NCI-H226 (cell line): Measurements from ENCODE around the gene EEF1A1.

ENCODE experiments used
- DNase-seq: peaks from one replicate; pipeline ENCODE4 v3.0.0-alpha.2; 2015

Gene EEF1A1

DNA sequence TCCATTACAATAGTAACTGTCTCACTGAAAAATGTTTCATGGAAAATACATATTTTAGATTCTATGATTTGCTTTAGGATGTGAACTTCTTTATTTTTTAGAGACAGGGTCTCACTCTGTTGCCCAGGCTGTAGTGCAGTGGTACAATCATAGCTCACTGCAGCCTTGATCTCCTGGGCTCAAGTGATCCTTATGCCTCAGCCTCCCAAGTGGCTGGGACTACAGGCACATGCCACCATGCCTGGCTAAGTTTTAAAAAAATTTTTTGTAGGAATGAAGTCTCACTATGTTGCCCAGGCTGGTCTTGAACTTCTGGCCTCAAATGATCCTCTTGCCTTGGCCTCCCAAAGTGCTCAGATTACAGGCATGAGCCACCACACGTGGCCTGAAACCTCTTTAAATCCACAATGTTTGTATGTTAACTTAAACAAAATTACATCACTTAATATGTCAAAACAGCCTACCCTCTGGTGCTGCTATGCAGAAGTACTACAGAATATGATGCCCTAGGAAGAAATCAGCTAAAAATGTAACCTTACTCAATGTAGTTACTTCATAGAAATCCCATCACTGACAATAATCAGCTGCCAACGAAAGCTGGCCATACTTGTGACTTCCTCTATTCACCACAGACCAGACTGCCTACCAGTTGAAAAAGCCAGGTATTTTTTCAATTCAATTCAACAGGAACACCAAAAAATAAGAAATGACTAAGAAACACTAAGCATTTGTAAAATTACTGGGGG lies 17.6 kb downstream of the EEF1A1 start:
- DNase-seq = no peak

DNA sequence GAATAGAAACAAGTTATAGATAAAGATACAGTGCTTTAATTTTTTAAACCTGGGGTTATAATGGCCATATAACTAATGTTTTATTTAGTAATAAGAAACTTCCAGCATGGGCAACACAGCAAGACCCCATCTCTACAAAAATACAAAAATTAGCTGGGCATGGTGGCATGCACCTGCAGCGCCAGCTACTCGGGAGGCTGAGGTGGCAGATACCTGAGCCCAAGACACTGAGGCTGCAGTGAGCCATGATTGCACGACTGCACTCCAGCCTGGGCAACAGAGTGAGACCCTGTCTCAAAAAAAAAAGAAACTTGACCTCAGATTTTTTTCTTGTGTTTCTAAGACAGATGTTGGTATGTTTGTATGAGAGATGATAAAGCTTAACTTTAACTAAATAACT lies 22.9 kb downstream of the EEF1A1 start:
- DNase-seq = no peak

DNA sequence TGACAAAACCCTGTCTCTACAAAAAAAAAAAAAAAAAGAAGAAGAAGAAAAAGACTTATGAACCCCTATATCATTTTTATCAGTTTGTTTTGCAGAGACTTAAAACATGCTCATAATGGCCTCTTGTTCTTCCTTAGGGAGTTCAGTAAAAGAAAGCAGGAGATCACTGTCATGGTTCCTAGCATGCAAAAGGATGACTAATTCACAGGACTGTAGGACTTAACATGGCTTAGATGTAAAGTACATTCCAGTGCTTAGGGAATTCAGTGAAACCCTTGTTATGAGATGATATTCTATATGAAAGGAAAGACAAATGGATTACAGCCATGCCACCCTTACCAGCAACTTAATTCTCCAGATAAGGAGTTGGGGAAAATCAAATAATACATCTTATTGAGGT lies 29.5 kb downstream of the EEF1A1 start:
- DNase-seq = no peak

DNA sequence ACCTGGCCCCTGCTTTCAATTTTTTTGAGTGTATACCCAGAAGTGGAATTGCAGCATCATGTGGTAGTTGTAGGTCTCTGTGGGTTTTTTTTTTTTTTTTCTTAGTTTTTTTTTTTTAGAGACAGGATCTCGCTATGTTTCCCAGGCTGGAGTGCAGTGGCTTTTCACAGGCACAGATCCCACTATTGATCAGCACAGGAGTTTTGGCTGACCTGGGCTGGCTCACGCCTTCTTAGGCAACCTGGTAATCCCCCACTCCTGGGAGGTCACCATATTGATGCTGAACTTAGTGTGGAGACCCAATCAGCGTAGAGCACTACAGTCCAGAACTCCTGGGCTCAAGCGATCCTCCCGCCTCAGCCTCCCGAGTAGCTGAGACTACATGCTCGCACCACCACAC lies 33.4 kb downstream of the EEF1A1 start:
- DNase-seq = no peak

DNA sequence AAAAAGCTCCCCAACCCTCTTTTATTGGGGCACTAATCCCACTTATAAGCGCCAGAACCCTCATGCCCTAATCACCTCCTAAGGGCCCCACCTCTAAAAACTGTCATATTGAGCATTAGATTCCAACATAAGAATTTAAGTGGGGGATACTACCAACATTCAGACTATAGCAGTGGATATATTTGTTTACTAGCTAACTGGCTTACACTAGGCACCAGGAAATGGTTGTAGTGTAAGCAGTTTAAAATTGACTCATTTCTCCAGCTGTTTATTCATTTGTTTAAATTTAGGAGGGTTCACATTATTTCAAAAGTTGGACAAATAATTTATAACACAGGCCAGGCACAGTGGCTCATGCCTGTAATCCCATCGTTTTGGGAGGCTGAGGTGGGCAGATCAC lies 36.4 kb downstream of the EEF1A1 start:
- no peak for DNase-seq

DNA sequence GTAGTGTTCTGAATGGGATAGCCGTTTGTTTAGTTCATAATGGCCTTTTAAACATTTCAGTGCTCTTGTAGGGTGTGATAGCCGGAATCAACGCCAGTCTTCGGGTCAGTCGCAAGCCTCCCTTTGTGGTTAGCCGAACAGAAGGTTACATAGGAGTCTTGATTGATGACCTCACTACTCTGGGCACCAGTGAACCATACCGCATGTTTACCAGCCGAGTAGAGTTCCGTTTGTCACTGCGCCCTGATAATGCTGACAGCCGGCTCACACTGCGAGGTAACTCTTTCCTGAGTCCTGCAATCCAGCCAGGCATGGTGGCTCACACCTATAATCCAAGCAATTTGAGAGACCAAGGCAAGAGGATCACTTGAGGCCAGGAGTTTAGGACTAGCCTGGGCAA lies 38.9 kb downstream of the EEF1A1 start:
- no peak for DNase-seq

DNA sequence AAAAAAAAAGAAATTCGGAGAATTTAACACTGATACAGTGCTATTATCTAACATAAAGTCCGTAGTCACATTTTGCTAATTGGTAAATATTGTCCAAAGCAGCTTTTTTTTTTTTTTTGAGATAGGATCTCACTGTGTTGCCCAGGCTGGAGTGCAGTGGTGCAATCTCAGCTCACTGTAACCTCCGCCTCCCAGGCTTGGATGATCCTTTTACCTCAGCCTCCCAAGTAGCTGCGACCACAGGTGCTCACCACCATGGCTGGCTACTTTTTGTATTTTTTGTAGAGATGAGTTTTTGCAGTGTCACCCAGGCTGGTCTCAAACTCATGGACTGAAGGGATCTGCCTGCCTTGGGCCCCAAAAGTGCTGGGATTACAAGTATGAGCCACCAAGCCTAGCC lies 43.4 kb downstream of the EEF1A1 start:
- no peak for DNase-seq

DNA sequence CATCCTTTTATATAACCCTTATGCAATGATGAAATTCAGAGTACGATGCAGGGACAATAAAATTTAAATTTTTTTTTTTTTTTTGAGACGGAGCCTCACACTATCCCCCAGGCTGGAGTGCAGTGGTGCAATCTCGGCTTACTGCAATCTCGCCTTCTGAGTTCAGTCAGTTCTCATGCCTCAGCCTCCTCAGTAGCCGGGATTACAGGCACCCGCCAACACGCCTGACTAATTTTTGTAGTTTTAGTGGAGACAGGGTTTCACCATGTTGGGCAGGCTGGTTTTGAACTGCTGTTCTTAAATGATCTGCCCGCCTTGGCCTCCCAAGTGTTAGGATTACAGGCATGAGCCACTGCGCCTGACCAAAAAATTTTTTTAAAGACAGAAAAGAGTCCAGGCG lies 44.1 kb downstream of the EEF1A1 start:
- DNase-seq = no peak

DNA sequence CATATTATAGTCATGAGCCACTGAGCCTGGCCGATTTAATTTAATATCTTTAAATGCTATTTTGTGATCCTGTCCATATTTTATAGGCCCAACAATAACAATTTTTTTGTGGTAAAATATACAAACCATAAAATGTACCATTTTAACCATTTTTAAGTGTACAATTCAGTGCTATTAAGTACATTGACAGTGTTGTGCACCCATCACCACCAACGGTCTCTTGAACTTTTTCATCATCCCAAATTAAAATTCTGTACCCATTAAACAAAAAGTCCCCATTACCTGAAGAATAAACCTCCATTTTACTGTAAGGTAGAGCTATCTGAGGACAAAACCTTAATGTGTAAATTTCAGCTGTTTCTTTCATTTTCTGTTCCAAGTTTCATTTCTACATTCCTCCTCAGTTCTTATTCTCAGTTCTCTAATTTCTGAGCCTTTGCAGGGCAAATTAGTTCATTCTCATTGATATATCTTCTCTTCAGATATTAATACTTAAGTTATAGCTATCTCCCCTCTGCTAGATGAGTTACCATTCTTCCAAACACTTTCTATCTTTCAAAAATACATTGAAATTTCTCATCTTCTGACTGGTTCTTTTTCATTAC lies 49.0 kb downstream of the EEF1A1 start:
- no peak for DNase-seq
